CD14-positive monocyte (primary cell): ENCODE results near the gene SPATA32. TPM values are rescaled to one million over a fixed set of nuclear protein-coding genes. Genes with fewer than 3 reads are reported as not detected.

Experiments
- DNase-seq, 3 donors: peaks; one replicate each; pipeline ENCODE4 v3.0.0-alpha.2; 2011 to 2022
- H2AFZ ChIP-seq: 2 replicates; pipeline ENCODE4 v1.6.0; 2012; ENCODE audit warnings: mild to moderate bottlenecking, low read depth, low read length, inconsistent platforms; ENCODE audit not compliant: insufficient read depth, poor library complexity, severe bottlenecking
- H3K27ac ChIP-seq, 2 donors: 1 replicate in 1 of 2; 2 replicates in 1 of 2; pipeline ENCODE4 v1.5.1; 2012 to 2013; ENCODE audit warnings: low read length in 2 of 2, control low read depth in 1 of 2, inconsistent platforms in 1 of 2, low read depth in 1 of 2, mild to moderate bottlenecking in 1 of 2
- H3K27me3 ChIP-seq, 2 donors: one replicate each; pipeline versions ENCODE4 v1.6.0 to v1.6.1; 2011 to 2013; ENCODE audit warnings: low read length in 2 of 2; ENCODE audit not compliant: control insufficient read depth in 2 of 2, insufficient read depth in 2 of 2
- H3K36me3 ChIP-seq, 2 donors: replicated peaks in 1 of 2; 1 replicate in 1 of 2; 2 replicates in 1 of 2; pipeline versions ENCODE4 v1.5.1 to v1.6.1; 2012 to 2013; ENCODE audit warnings: low read length in 2 of 2, control low read depth in 1 of 2, inconsistent platforms in 1 of 2, mild to moderate bottlenecking in 1 of 2; ENCODE audit not compliant: insufficient read depth in 2 of 2, control insufficient read depth in 1 of 2
- H3K4me1 ChIP-seq, 2 donors: 1 replicate in 1 of 2; 2 replicates in 1 of 2; pipeline versions ENCODE4 v1.5.1 to v1.6.1; 2012 to 2013; ENCODE audit warnings: low read length in 2 of 2, control low read depth in 1 of 2, inconsistent platforms in 1 of 2, mild to moderate bottlenecking in 1 of 2, moderate library complexity in 1 of 2; ENCODE audit not compliant: insufficient read depth in 2 of 2, control insufficient read depth in 1 of 2
- H3K4me2 ChIP-seq: replicated peaks from 2 replicates; pipeline ENCODE3; 2012; ENCODE audit warnings: low read length, moderate library complexity, mild to moderate bottlenecking; ENCODE audit not compliant: poor library complexity, severe bottlenecking; ENCODE audit errors: extremely low read depth
- H3K4me3 ChIP-seq, 3 experiments: fragments of 200-600 bp in 1 of 3; sonication (generic) in 1 of 3; replicated peaks in 1 of 3; 1 replicate in 2 of 3; 2 replicates in 1 of 3; pipeline ENCODE4 v1.5.1; 2011 to 2013; ENCODE audit warnings: low read length in 3 of 3, mild to moderate bottlenecking in 3 of 3, control low read depth in 2 of 3, low read depth in 2 of 3, inconsistent platforms in 1 of 3, moderate library complexity in 1 of 3
- H3K79me2 ChIP-seq: 2 replicates; pipeline ENCODE4 v1.6.0; 2012; ENCODE audit warnings: mild to moderate bottlenecking, control low read depth, inconsistent platforms, low read length, moderate library complexity; ENCODE audit not compliant: insufficient read depth
- H3K9ac ChIP-seq: 2 replicates; pipeline ENCODE4 v1.6.0; 2017; ENCODE audit warnings: low read length, mild to moderate bottlenecking; ENCODE audit not compliant: insufficient read depth, poor library complexity, severe bottlenecking
- H3K9me3 ChIP-seq, 2 donors: replicated peaks in 1 of 2; 1 replicate in 1 of 2; 2 replicates in 1 of 2; pipeline versions ENCODE4 v1.5.1 to v1.6.1; 2012 to 2013; ENCODE audit warnings: low read length in 2 of 2, control low read depth in 1 of 2; ENCODE audit not compliant: control insufficient read depth in 1 of 2, insufficient read depth in 1 of 2
- H4K20me1 ChIP-seq: 2 replicates; pipeline ENCODE4 v1.6.0; 2012; ENCODE audit warnings: mild to moderate bottlenecking, low read length, control low read depth, moderate library complexity; ENCODE audit not compliant: insufficient read depth
- H3K27ac Mint-ChIP-seq, 7 donors: one replicate each; pipeline ENCODE4 v1.8.0; 2020; ENCODE audit warnings: mild to moderate bottlenecking in 7 of 7, mixed read lengths in 7 of 7, moderate library complexity in 6 of 7, inconsistent platforms in 2 of 7
- H3K27me3 Mint-ChIP-seq, 3 donors: one replicate each; pipeline ENCODE4 v1.8.0; 2021 to 2022; ENCODE audit warnings: low read depth in 3 of 3, mild to moderate bottlenecking in 3 of 3, mixed read lengths in 3 of 3, moderate library complexity in 3 of 3, inconsistent platforms in 1 of 3
- H3K36me3 Mint-ChIP-seq, 2 donors: one replicate each; pipeline ENCODE4 v1.8.0; 2020; ENCODE audit warnings: mixed read lengths in 2 of 2, inconsistent platforms in 1 of 2, mild to moderate bottlenecking in 1 of 2
- H3K4me1 Mint-ChIP-seq: one replicate; pipeline ENCODE4 v1.8.0; 2020; ENCODE audit warnings: mild to moderate bottlenecking, mixed read lengths
- H3K4me3 Mint-ChIP-seq, 2 donors: one replicate each; pipeline ENCODE4 v1.8.0; 2020; ENCODE audit warnings: mild to moderate bottlenecking in 2 of 2, mixed read lengths in 2 of 2, moderate library complexity in 1 of 2
- H3K9me3 Mint-ChIP-seq, 7 donors: one replicate each; pipeline ENCODE4 v1.8.0; 2020 to 2022; ENCODE audit warnings: mixed read lengths in 7 of 7, mild to moderate bottlenecking in 6 of 7, moderate library complexity in 6 of 7, inconsistent platforms in 2 of 7
- CTCF ChIP-seq: fragments of 200-600 bp; IDR thresholded peaks from one replicate; pipeline ENCODE4 v1.8.0; 2022; ENCODE audit warnings: antibody characterized with exemption, mild to moderate bottlenecking
- WGBS: methylation state at CpG from one replicate; pipeline ENCODE4 v1.1.5; 2013; ENCODE audit warnings: missing lambda C conversion rate; ENCODE audit not compliant: insufficient coverage; 5-methylcytosine and 5-hydroxymethylcytosine counted together
- intact Hi-C, 2 donors: fragments of 100-400 bp; cut with micrococcal nuclease; formaldehyde crosslinking; loops; one replicate each; pipeline versions ENCODE4 v1.15.0 to v1.15.1; 2023
- polyA plus RNA-seq, 3 donors: library from polyadenylated mRNA; depleted of rRNA in 1 of 3; unstranded in 2 of 3; stranded (reverse) in 1 of 3; fragments of 300-500 nt in 2 of 3; fragments of >200 nt in 1 of 3; fragmentation: Illumina TruSeq in 2 of 3; gene quantifications; 1 replicate in 2 of 3; 2 replicates in 1 of 3; pipeline ENCODE4 v1.2.3, GENCODE V29; 2012 to 2021

Gene SPATA32
- polyA plus RNA-seq, 3 donors: not detected

DNA sequence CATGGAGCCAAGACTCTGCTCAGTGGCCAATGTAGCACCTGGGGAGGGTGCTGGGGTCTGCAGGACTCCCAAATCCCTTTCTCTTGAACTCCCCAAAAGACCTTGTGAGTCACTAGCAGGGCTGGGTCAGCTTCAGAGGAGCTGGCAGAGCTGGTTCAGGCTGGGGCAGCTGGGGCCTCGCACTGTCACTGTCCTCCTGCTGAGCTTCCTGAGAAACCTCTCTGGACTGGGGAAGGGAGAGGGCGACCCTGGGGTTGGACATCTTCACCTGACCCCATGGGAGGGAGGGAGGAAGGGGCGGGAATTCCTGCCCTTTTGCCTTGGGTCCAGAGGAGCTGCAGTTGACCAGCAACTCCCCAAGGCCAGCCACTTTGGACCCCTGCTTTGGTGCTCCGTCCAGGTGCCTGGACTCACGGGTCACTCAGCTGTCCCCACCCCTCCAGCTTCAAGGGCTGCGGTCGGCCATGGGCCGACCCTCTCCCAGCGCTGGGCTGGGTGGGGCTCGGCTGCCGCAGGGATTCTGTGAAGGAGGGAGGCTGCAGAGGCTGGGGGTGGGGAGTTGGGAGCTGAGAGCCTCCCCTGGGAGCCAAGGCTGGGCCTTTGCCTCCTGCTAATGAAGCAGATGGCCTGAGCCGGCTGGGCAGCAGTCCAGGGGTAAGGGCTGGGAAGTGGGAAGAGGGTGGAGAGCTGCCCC, 31.0 kb downstream of the SPATA32 start:
- Histone ChIP-seq H3K4me1 (peaks cover 95 to 97% of the 10 kb centered on the region in 2 donors), H3K27me3 (no peaks in the 10 kb centered on the region), H3K4me2 (peak overlapping the region; percentile 98), H3K79me2 (peaks cover 97% of the 10 kb centered on the region), H4K20me1 (peaks cover 67% of the 10 kb centered on the region), H3K9me3 (no peaks in the 10 kb centered on the region), H2AFZ (no peak overlapping the region), H3K9ac (peak overlapping the region; percentile 91), H3K27ac (peak overlapping the region; percentile 93 to 99), H3K4me3 (peak overlapping the region in 1 of 3 experiments; percentile 71), H3K36me3 (peaks cover 40 to 45% of the 10 kb centered on the region in 2 donors)
- peak in 2 of 3 donors; percentile 61 to 64 for DNase-seq
- WGBS: 75% methylated on average over 4 of the region's 12 CpGs
- Mint-ChIP-seq H3K36me3 (peaks cover 66 to 75% of the 10 kb centered on the region in 2 donors), H3K9me3 (peaks cover 0 to 1% (median 0%) of the 10 kb centered on the region in 7 donors), H3K27me3 (peaks cover 0 to 4% (median 3%) of the 10 kb centered on the region in 3 donors), H3K4me3 (peak overlapping the region in 1 of 2 donors; percentile 65), H3K27ac (peak overlapping the region; percentile 98 to 100 (median 100)), H3K4me1 (peaks cover 96% of the 10 kb centered on the region)
- intact Hi-C loops: no loop called here
- no peak for TF ChIP-seq CTCF

DNA sequence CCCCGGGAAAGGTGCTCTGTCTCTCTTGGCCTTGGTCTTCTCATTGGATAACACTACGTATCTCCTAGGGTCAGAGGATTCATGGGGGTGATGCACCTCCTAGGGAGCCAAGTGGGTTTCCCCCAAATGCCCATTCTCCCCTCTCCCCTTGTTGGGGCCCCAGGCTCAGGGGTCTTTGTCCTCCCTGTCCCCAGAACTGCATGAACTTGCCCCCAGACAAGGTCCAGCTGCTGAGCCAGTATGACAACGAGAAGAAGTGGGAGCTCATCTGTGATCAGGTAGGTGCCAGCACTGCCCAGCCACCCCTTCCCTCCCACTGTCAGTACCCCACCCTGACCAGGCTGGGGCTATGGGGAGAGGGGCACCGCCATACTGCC, 31.5 kb downstream of the SPATA32 start:
- peak in 1 of 3 donors; percentile 5 for DNase-seq
- no peak for TF ChIP-seq CTCF
- H3K79me2 ChIP-seq: peaks cover 97% of the 10 kb centered on the region
- peaks cover 95 to 97% of the 10 kb centered on the region in 2 donors for H3K4me1 ChIP-seq
- H3K4me3 ChIP-seq: peak overlapping the region in 1 of 3 experiments; percentile 71
- peak overlapping the region; percentile 91 for H3K9ac ChIP-seq
- H4K20me1 ChIP-seq: peaks cover 63% of the 10 kb centered on the region
- peaks cover 35 to 40% of the 10 kb centered on the region in 2 donors for H3K36me3 ChIP-seq
- Mint-ChIP-seq H3K4me1 (peaks cover 96% of the 10 kb centered on the region), H3K27me3 (peaks cover 0 to 4% (median 0%) of the 10 kb centered on the region in 3 donors), H3K9me3 (peaks cover 0 to 1% (median 0%) of the 10 kb centered on the region in 7 donors), H3K4me3 (peak overlapping the region; percentile 21 to 65), H3K27ac (peak overlapping the region; percentile 98 to 100 (median 100)), H3K36me3 (peaks cover 64 to 74% of the 10 kb centered on the region in 2 donors)
- intact Hi-C loops: no loop called here
- H3K4me2 ChIP-seq: peak overlapping the region; percentile 98
- H3K27me3 ChIP-seq: no peaks in the 10 kb centered on the region
- no peak overlapping the region for H2AFZ ChIP-seq
- H3K27ac ChIP-seq: peak overlapping the region; percentile 93 to 99
- no peaks in the 10 kb centered on the region for H3K9me3 ChIP-seq
- 92% methylated on average over 2 of the region's 4 CpGs for WGBS
